Dermis blood vessel endothelial cell (primary cell): ENCODE results near the gene KANTR. TPM values are rescaled to one million over a fixed set of nuclear protein-coding genes. Genes with fewer than 3 reads are reported as not detected.
"Not testable (repeated sequence)": the region's sequence is repeated elsewhere in the genome, so short reads cannot be mapped to it uniquely, and the experiment has no call there.

Experiments used
- DNase-seq: peaks from one replicate; pipeline ENCODE4 v3.0.0; 2010
- total RNA-seq: library from RNA; depleted of rRNA; stranded (reverse); fragments of >200 nt; gene quantifications from 2 replicates; pipeline ENCODE4 v1.2.3, GENCODE V29; 2014

Gene KANTR
- total RNA-seq, 1 donor from 2014 or later = 8.5 TPM

GRCh38 chrX:53128097-53128749 lies 34.3 kb downstream of the KANTR start:
- DNase-seq = no peak

GRCh38 chrX:53133400-53133799 lies 39.5 kb downstream of the KANTR start:
- no peak for DNase-seq

DNA sequence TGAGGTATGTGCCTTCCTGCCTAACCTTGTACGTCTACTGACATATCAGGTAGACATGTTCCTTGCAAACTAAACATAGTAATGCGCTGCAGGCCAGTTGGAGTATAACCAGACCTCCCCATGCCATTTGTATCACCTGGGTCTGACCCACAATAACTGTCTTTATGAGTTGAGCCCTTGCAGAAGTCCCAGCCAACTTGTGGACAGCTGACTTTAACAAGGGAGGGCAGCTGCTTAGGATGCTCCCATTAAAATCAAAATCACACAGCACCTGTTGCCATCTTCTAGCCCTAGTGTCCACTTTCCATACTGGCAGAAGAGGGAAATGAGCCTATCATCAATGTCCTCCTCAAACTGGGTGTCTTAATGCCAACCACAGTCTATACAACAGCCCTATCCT lies 41.6 kb downstream of the KANTR start:
- DNase-seq = no peak

- no peak for DNase-seq
These were observed 59.6 kb downstream of the KANTR start for GRCh38 chrX:53153581-53153980.

- no peak for DNase-seq
These were observed 61.7 kb downstream of the KANTR start for GRCh38 chrX:53155512-53156206.

DNA sequence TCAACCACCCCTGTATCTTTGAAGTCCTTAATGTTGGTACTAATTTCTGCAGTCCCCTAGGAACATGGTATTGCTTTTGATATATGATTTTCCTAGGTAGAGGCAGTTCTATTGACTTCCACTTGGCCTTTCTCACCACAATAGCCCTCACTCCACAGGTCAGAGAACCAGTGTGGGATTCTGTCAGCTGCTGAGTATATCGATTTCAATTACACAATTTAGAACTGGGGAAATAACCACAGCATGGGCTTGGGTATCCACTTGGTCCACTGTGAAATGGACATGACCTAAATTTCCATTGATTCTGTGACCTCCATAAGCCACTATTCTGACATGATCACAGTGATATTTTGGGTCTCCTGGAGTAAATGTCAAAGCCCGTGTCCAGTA lies 62.3 kb downstream of the KANTR start:
- DNase-seq = no peak

DNA sequence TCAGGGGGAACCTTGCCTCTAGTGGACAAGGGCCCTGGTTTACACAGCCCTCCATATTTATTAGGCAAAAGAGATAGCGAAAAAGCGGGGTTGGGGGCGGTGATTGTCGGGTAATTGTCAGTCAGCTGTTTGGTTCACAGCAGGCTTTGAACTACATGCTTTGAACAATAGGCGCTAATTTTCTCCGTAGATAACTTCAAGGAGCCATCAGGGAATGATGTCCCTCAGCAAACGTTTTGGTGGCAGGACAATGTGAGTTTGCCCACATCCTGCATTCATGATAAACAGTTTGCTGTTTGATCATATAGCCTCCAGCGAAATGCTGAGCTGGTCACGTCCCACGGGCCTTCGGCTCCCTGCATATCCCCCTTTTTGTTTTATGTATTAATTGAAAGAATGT lies 65.2 kb downstream of the KANTR start:
- no peak for DNase-seq

- no peak for DNase-seq
These were observed 66.5 kb downstream of the KANTR start for GRCh38 chrX:53160297-53160983.

GRCh38 chrX:53163436-53163835 lies 69.5 kb downstream of the KANTR start:
- no peak for DNase-seq

GRCh38 chrX:53164566-53164965 lies 70.6 kb downstream of the KANTR start:
- not testable (repeated sequence) for DNase-seq

DNA sequence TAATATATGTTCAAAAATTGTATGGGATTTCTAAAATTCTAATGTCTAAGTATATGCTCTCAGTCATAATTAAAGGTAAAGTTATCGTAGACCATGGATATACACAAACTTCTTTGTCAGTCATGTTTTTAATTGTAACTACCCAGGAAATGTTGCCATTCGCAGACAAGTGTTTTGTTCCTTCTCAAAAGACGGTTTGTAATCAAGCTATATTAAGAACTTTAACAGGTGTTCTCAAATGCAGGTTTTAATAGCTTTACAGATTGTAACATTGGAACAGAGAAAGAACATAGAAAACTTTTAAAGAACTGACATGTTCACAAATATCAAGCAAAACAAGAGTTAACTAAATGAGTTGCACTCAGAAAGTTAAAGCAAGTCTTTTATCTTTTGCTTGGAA lies 72.2 kb downstream of the KANTR start:
- no peak for DNase-seq

DNA sequence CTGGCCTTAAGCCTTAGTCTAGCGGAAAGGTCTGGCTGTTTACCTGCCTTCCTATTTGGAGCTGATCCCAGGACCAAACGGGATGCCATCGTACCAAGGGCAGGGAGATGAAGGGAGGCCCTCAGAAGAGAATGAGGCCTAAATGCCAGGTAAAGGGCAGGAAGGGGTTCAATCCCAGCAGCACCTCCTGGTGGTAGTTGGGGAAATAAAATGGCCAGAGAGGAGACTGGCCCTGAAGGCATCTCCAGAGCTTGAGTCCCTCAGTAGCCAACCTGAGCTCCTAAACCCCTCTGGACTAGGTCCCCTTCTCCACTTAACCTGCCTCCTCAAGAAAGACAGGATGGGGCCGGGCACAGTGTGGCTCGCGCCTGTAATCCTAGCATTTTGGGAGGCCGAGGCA lies 77.4 kb downstream of the KANTR start:
- no peak for DNase-seq

Other genes with a start within 250 kb of the KANTR start
- gene XAGE3, start 226.1 kb upstream of the KANTR start, total RNA-seq = not detected in 2 replicates
- gene FAM156B, start 196.8 kb upstream of the KANTR start, total RNA-seq = 6.7 and 10.4 TPM in 2 replicates
- gene FAM156A, start 135.6 kb upstream of the KANTR start, total RNA-seq = 5.6 and 9.2 TPM in 2 replicates
- 1.7 and 2.5 TPM in 2 replicates for gene GPR173, start 45.4 kb upstream of the KANTR start, total RNA-seq
- 5.6 and 11.1 TPM in 2 replicates for gene TSPYL2, start 11.8 kb upstream of the KANTR start, total RNA-seq
- gene KDM5C, start 131.1 kb downstream of the KANTR start, total RNA-seq = 122 and 175 TPM in 2 replicates
- gene IQSEC2, start 187.4 kb downstream of the KANTR start, total RNA-seq = 1.8 and 3.9 TPM in 2 replicates